CD14-positive monocyte (primary cell): ENCODE data around the gene KMT2A. TPM values are rescaled to one million over a fixed set of nuclear protein-coding genes. Genes with fewer than 3 reads are reported as not detected.

Experiments used
- DNase-seq, 3 donors: peaks; one replicate each; pipeline ENCODE4 v3.0.0-alpha.2; 2011 to 2022
- H2AFZ ChIP-seq: 2 replicates; pipeline ENCODE4 v1.6.0; 2012; ENCODE audit warnings: mild to moderate bottlenecking, low read depth, low read length, inconsistent platforms; ENCODE audit not compliant: insufficient read depth, poor library complexity, severe bottlenecking
- H3K27ac ChIP-seq, 2 donors: 1 replicate in 1 of 2; 2 replicates in 1 of 2; pipeline ENCODE4 v1.5.1; 2012 to 2013; ENCODE audit warnings: low read length in 2 of 2, control low read depth in 1 of 2, inconsistent platforms in 1 of 2, low read depth in 1 of 2, mild to moderate bottlenecking in 1 of 2
- H3K27me3 ChIP-seq, 2 donors: one replicate each; pipeline versions ENCODE4 v1.6.0 to v1.6.1; 2011 to 2013; ENCODE audit warnings: low read length in 2 of 2; ENCODE audit not compliant: control insufficient read depth in 2 of 2, insufficient read depth in 2 of 2
- H3K36me3 ChIP-seq, 2 donors: replicated peaks in 1 of 2; 1 replicate in 1 of 2; 2 replicates in 1 of 2; pipeline versions ENCODE4 v1.5.1 to v1.6.1; 2012 to 2013; ENCODE audit warnings: low read length in 2 of 2, control low read depth in 1 of 2, inconsistent platforms in 1 of 2, mild to moderate bottlenecking in 1 of 2; ENCODE audit not compliant: insufficient read depth in 2 of 2, control insufficient read depth in 1 of 2
- H3K4me1 ChIP-seq, 2 donors: 1 replicate in 1 of 2; 2 replicates in 1 of 2; pipeline versions ENCODE4 v1.5.1 to v1.6.1; 2012 to 2013; ENCODE audit warnings: low read length in 2 of 2, control low read depth in 1 of 2, inconsistent platforms in 1 of 2, mild to moderate bottlenecking in 1 of 2, moderate library complexity in 1 of 2; ENCODE audit not compliant: insufficient read depth in 2 of 2, control insufficient read depth in 1 of 2
- H3K4me2 ChIP-seq: replicated peaks from 2 replicates; pipeline ENCODE3; 2012; ENCODE audit warnings: low read length, moderate library complexity, mild to moderate bottlenecking; ENCODE audit not compliant: poor library complexity, severe bottlenecking; ENCODE audit errors: extremely low read depth
- H3K4me3 ChIP-seq, 3 experiments: fragments of 200-600 bp in 1 of 3; sonication (generic) in 1 of 3; replicated peaks in 1 of 3; 1 replicate in 2 of 3; 2 replicates in 1 of 3; pipeline ENCODE4 v1.5.1; 2011 to 2013; ENCODE audit warnings: low read length in 3 of 3, mild to moderate bottlenecking in 3 of 3, control low read depth in 2 of 3, low read depth in 2 of 3, inconsistent platforms in 1 of 3, moderate library complexity in 1 of 3
- H3K79me2 ChIP-seq: 2 replicates; pipeline ENCODE4 v1.6.0; 2012; ENCODE audit warnings: mild to moderate bottlenecking, control low read depth, inconsistent platforms, low read length, moderate library complexity; ENCODE audit not compliant: insufficient read depth
- H3K9ac ChIP-seq: 2 replicates; pipeline ENCODE4 v1.6.0; 2017; ENCODE audit warnings: low read length, mild to moderate bottlenecking; ENCODE audit not compliant: insufficient read depth, poor library complexity, severe bottlenecking
- H3K9me3 ChIP-seq, 2 donors: replicated peaks in 1 of 2; 1 replicate in 1 of 2; 2 replicates in 1 of 2; pipeline versions ENCODE4 v1.5.1 to v1.6.1; 2012 to 2013; ENCODE audit warnings: low read length in 2 of 2, control low read depth in 1 of 2; ENCODE audit not compliant: control insufficient read depth in 1 of 2, insufficient read depth in 1 of 2
- H4K20me1 ChIP-seq: 2 replicates; pipeline ENCODE4 v1.6.0; 2012; ENCODE audit warnings: mild to moderate bottlenecking, low read length, control low read depth, moderate library complexity; ENCODE audit not compliant: insufficient read depth
- H3K27ac Mint-ChIP-seq, 7 donors: one replicate each; pipeline ENCODE4 v1.8.0; 2020; ENCODE audit warnings: mild to moderate bottlenecking in 7 of 7, mixed read lengths in 7 of 7, moderate library complexity in 6 of 7, inconsistent platforms in 2 of 7
- H3K27me3 Mint-ChIP-seq, 3 donors: one replicate each; pipeline ENCODE4 v1.8.0; 2021 to 2022; ENCODE audit warnings: low read depth in 3 of 3, mild to moderate bottlenecking in 3 of 3, mixed read lengths in 3 of 3, moderate library complexity in 3 of 3, inconsistent platforms in 1 of 3
- H3K36me3 Mint-ChIP-seq, 2 donors: one replicate each; pipeline ENCODE4 v1.8.0; 2020; ENCODE audit warnings: mixed read lengths in 2 of 2, inconsistent platforms in 1 of 2, mild to moderate bottlenecking in 1 of 2
- H3K4me1 Mint-ChIP-seq: one replicate; pipeline ENCODE4 v1.8.0; 2020; ENCODE audit warnings: mild to moderate bottlenecking, mixed read lengths
- H3K4me3 Mint-ChIP-seq, 2 donors: one replicate each; pipeline ENCODE4 v1.8.0; 2020; ENCODE audit warnings: mild to moderate bottlenecking in 2 of 2, mixed read lengths in 2 of 2, moderate library complexity in 1 of 2
- H3K9me3 Mint-ChIP-seq, 7 donors: one replicate each; pipeline ENCODE4 v1.8.0; 2020 to 2022; ENCODE audit warnings: mixed read lengths in 7 of 7, mild to moderate bottlenecking in 6 of 7, moderate library complexity in 6 of 7, inconsistent platforms in 2 of 7
- WGBS: methylation state at CpG from one replicate; pipeline ENCODE4 v1.1.5; 2013; ENCODE audit warnings: missing lambda C conversion rate; ENCODE audit not compliant: insufficient coverage; 5-methylcytosine and 5-hydroxymethylcytosine counted together
- intact Hi-C, 2 donors: fragments of 100-400 bp; cut with micrococcal nuclease; formaldehyde crosslinking; loops; one replicate each; pipeline versions ENCODE4 v1.15.0 to v1.15.1; 2023
- polyA plus RNA-seq, 3 donors: library from polyadenylated mRNA; depleted of rRNA in 1 of 3; unstranded in 2 of 3; stranded (reverse) in 1 of 3; fragments of 300-500 nt in 2 of 3; fragments of >200 nt in 1 of 3; fragmentation: Illumina TruSeq in 2 of 3; gene quantifications; 1 replicate in 2 of 3; 2 replicates in 1 of 3; pipeline ENCODE4 v1.2.3, GENCODE V29; 2012 to 2021
- TF ChIP-seq, protein P1 (sequence below): fragments of 200-600 bp; IDR thresholded peaks from one replicate; pipeline ENCODE4 v1.8.0; 2022; ENCODE audit warnings: antibody characterized with exemption, mild to moderate bottlenecking

KMT2A gene
- polyA plus RNA-seq, 3 donors = 3.3 to 21.7 (median 3.5) TPM

GRCh38 chr11:118471030-118471429 lies 34.7 kb downstream of the KMT2A start:
- WGBS = no CpG with 5 or more reads among the region's 2 CpGs
- Histone ChIP-seq H2AFZ (no peak overlapping the region), H3K79me2 (peaks cover 26% of the 10 kb centered on the region), H3K4me3 (no peak overlapping the region), H3K27ac (no peak overlapping the region), H3K27me3 (no peaks in the 10 kb centered on the region), H3K9me3 (no peaks in the 10 kb centered on the region), H3K4me2 (no peak overlapping the region), H3K36me3 (peaks cover 44 to 55% of the 10 kb centered on the region in 2 donors), H3K4me1 (no peaks in the 10 kb centered on the region), H4K20me1 (peaks cover 50% of the 10 kb centered on the region), H3K9ac (no peak overlapping the region)
- H3K36me3 Mint-ChIP-seq = peaks cover 44 to 50% of the 10 kb centered on the region in 2 donors
- intact Hi-C loops = no loop called here
- no peaks in the 10 kb centered on the region for H3K4me1 Mint-ChIP-seq
- H3K4me3 Mint-ChIP-seq = no peak overlapping the region
- no peak overlapping the region for H3K27ac Mint-ChIP-seq
- no peak for DNase-seq
- no peaks in the 10 kb centered on the region for H3K27me3 Mint-ChIP-seq
- TF ChIP-seq, protein P1, sequence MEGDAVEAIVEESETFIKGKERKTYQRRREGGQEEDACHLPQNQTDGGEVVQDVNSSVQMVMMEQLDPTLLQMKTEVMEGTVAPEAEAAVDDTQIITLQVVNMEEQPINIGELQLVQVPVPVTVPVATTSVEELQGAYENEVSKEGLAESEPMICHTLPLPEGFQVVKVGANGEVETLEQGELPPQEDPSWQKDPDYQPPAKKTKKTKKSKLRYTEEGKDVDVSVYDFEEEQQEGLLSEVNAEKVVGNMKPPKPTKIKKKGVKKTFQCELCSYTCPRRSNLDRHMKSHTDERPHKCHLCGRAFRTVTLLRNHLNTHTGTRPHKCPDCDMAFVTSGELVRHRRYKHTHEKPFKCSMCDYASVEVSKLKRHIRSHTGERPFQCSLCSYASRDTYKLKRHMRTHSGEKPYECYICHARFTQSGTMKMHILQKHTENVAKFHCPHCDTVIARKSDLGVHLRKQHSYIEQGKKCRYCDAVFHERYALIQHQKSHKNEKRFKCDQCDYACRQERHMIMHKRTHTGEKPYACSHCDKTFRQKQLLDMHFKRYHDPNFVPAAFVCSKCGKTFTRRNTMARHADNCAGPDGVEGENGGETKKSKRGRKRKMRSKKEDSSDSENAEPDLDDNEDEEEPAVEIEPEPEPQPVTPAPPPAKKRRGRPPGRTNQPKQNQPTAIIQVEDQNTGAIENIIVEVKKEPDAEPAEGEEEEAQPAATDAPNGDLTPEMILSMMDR = no peak
- H3K9me3 Mint-ChIP-seq = no peaks in the 10 kb centered on the region

DNA sequence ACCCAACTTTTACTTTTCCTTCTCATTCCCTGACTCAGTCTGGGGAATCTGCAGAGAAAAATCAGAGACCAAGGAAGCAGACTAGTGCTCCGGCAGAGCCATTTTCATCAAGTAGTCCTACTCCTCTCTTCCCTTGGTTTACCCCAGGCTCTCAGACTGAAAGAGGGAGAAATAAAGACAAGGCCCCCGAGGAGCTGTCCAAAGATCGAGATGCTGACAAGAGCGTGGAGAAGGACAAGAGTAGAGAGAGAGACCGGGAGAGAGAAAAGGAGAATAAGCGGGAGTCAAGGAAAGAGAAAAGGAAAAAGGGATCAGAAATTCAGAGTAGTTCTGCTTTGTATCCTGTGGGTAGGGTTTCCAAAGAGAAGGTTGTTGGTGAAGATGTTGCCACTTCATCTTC lies 37.2 kb downstream of the KMT2A start:
- H3K4me1 Mint-ChIP-seq = no peaks in the 10 kb centered on the region
- Histone ChIP-seq H3K4me1 (no peaks in the 10 kb centered on the region), H3K4me3 (no peak overlapping the region), H3K27ac (no peak overlapping the region), H3K36me3 (peaks cover 65 to 80% of the 10 kb centered on the region in 2 donors), H3K9ac (no peak overlapping the region), H3K27me3 (no peaks in the 10 kb centered on the region), H3K4me2 (no peak overlapping the region), H3K9me3 (no peaks in the 10 kb centered on the region), H4K20me1 (peaks cover 30% of the 10 kb centered on the region), H2AFZ (no peak overlapping the region), H3K79me2 (peaks cover 6% of the 10 kb centered on the region)
- peak overlapping the region in 2 of 7 donors; percentile 4 to 9 for H3K27ac Mint-ChIP-seq
- 97% methylated on average over 4 of the region's 6 CpGs for WGBS
- no peaks in the 10 kb centered on the region for H3K9me3 Mint-ChIP-seq
- H3K36me3 Mint-ChIP-seq = peaks cover 64 to 74% of the 10 kb centered on the region in 2 donors
- H3K27me3 Mint-ChIP-seq = no peaks in the 10 kb centered on the region
- intact Hi-C loops = no loop called here
- TF ChIP-seq, protein P1 = no peak
- no peak for DNase-seq
- H3K4me3 Mint-ChIP-seq = no peak overlapping the region
